Naive B cell (primary cell): ENCODE results near the gene PRSS50. TPM values are rescaled to one million over a fixed set of nuclear protein-coding genes. Genes with fewer than 3 reads are reported as not detected.

ENCODE experiments used
- ATAC-seq, 2 donors: fragments of 150-1000 bp; cut with Tn5 transposase; 2 replicates each; pipeline ENCODE4 v1.10.0; 2021; ENCODE audit warnings: low read depth in 2 of 2, mild to moderate bottlenecking in 2 of 2, moderate library complexity in 2 of 2
- DNase-seq: peaks from one replicate; pipeline ENCODE4 v3.0.0; 2022
- H3K27ac Mint-ChIP-seq, 6 donors: one replicate each; pipeline ENCODE4 v1.8.0; 2020 to 2022; ENCODE audit warnings: mild to moderate bottlenecking in 6 of 6, mixed read lengths in 6 of 6, moderate library complexity in 5 of 6, inconsistent platforms in 2 of 6
- H3K27me3 Mint-ChIP-seq, 3 donors: one replicate each; pipeline ENCODE4 v1.8.0; 2021 to 2022; ENCODE audit warnings: mixed read lengths in 3 of 3, mild to moderate bottlenecking in 1 of 3
- H3K36me3 Mint-ChIP-seq, 2 donors: one replicate each; pipeline ENCODE4 v1.8.0; 2020 to 2022; ENCODE audit warnings: mixed read lengths in 2 of 2, inconsistent platforms in 1 of 2, mild to moderate bottlenecking in 1 of 2
- H3K4me1 Mint-ChIP-seq, 3 donors: one replicate each; pipeline ENCODE4 v1.8.0; 2020 to 2022; ENCODE audit warnings: mixed read lengths in 3 of 3, inconsistent platforms in 1 of 3, mild to moderate bottlenecking in 1 of 3, moderate library complexity in 1 of 3
- H3K4me3 Mint-ChIP-seq, 8 donors: one replicate each; pipeline ENCODE4 v1.8.0; 2020 to 2022; ENCODE audit warnings: mild to moderate bottlenecking in 8 of 8, mixed read lengths in 8 of 8, moderate library complexity in 8 of 8, inconsistent platforms in 2 of 8
- H3K9me3 Mint-ChIP-seq, 7 donors: one replicate each; pipeline ENCODE4 v1.8.0; 2020 to 2022; ENCODE audit warnings: mixed read lengths in 7 of 7, mild to moderate bottlenecking in 5 of 7, inconsistent platforms in 2 of 7, moderate library complexity in 1 of 7
- polyA plus RNA-seq, 6 donors: library from polyadenylated mRNA; unstranded; fragments of 300-500 nt; fragmentation: Illumina TruSeq; gene quantifications; one replicate each; pipeline ENCODE4 v1.2.3, GENCODE V29; 2021; ENCODE audit warnings: low read depth in 6 of 6

Gene PRSS50
- polyA plus RNA-seq, 6 donors from 2014 or later, result not detected

DNA sequence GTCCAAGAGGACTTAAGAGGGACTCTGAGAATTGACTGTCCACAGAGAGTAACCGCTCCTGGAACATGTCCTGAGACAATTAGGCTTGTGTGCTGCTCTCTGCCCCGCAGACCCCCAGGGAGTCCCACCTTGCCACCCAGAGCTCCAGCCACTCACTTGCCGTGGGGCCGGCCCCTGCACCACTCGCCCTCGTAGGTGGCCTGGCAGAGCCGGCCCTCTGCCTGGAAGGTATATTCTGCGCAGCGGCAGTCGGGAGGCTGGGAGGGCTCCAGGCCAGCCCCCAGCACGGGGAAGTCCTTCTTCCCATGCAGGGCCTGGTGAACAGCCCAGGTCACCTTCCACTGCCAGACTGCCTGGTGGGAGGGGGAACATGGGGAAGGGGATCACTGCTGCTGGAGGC lies 34.7 kb downstream of the PRSS50 start:
- DNase-seq (no peak), ATAC-seq (no peak)
- no peak overlapping the region for H3K27ac Mint-ChIP-seq
- H3K4me3 Mint-ChIP-seq, result no peak overlapping the region
- peaks cover 0 to 8% (median 4%) of the 10 kb centered on the region in 3 donors for H3K27me3 Mint-ChIP-seq
- H3K4me1 Mint-ChIP-seq, result peaks cover 0 to 2% (median 0%) of the 10 kb centered on the region in 3 donors
- H3K36me3 Mint-ChIP-seq, result no peaks in the 10 kb centered on the region
- no peaks in the 10 kb centered on the region for H3K9me3 Mint-ChIP-seq

DNA sequence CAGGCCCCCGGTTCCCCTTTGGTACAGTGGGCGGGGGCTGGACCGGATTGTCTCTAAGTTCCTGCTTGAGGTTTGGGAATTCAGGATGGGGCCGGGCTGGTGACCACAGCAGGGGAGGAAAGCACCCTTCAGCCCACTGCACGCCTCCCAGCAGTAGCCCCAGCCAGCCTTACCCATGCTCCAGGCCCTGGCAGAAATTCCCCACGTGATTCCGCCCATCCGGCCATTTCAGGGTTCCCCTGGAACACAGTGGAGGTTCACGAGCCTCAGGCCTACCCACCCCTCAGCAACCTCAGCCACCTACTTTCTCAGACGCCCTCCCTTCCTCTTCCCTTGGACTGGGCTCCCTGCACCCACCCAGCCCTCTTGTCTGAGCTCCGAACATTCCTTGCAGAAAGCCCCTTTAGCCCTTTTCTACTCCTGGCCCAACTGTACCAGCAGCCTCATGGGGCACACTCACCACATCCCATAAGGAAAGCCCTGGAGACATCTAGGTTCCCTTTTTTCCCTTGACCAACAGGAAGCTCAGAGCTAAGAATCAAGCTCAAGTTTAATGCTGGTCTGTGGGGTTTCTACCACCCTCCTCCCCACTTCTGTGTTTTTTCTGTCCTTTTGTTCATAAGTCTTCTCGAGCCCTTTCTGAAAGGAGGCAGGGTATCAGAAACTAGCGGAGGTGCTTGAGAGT lies 35.7 kb downstream of the PRSS50 start:
- ATAC-seq (no peak), DNase-seq (no peak)
- Mint-ChIP-seq H3K27me3 (peaks cover 0 to 8% (median 4%) of the 10 kb centered on the region in 3 donors), H3K27ac (peak overlapping the region in 1 of 6 donors; percentile 32), H3K4me1 (peaks cover 0 to 2% (median 0%) of the 10 kb centered on the region in 3 donors), H3K36me3 (no peaks in the 10 kb centered on the region), H3K9me3 (no peaks in the 10 kb centered on the region), H3K4me3 (no peak overlapping the region)

DNA sequence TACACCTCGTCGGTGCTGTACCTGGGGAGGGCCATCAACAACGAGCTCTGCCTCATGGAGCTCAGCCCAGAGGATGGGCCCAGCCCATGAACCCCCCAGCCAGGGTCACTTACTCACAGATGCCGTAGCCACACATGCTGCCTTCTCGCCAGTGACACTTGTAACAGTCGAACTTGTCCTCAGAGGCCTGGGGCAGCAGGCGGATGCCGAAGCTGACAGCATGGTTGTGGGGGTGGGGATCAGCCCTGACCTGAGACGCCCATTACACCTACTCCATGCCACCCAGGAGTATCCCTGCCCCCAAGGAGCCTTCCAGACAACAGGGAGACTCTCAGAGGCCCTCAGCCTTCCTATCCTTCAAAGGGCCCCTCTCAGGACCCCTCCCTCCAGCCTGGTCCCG lies 36.3 kb downstream of the PRSS50 start:
- Mint-ChIP-seq H3K27me3 (peaks cover 0 to 8% (median 4%) of the 10 kb centered on the region in 3 donors), H3K4me3 (no peak overlapping the region), H3K4me1 (peaks cover 0 to 2% (median 0%) of the 10 kb centered on the region in 3 donors), H3K9me3 (no peaks in the 10 kb centered on the region), H3K36me3 (no peaks in the 10 kb centered on the region), H3K27ac (no peak overlapping the region)
- no peak for DNase-seq
- ATAC-seq, result no peak

DNA sequence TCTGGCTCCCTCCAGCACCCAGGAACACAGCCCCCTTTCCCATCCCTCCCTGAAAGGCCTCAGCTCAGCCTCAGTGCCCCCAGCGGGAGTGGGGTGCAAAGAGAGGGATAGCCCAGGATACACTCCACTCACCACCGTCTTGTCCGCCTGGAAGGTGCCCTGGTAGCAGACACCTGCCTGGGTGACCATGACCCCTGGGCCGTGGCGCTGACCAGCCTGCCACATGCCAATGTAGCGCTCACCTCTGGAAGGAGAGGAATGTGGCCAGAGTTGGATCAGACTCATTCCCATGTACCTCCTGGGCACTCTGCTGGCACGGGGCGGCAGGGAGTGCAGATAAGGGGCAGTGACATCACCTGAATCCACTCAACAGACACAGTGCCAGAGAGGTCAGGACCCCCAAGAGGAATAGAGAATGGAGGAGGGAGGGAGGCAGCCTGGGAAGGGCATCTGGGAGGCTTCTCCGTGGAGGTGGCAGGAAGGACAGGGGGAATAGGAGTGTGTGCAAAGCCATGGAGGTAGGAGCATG lies 37.3 kb downstream of the PRSS50 start:
- no peak for DNase-seq
- no peak for ATAC-seq
- no peak overlapping the region for H3K4me3 Mint-ChIP-seq
- peak overlapping the region in 1 of 6 donors; percentile 39 for H3K27ac Mint-ChIP-seq
- no peaks in the 10 kb centered on the region for H3K36me3 Mint-ChIP-seq
- H3K9me3 Mint-ChIP-seq, result no peaks in the 10 kb centered on the region
- peaks cover 0 to 8% (median 4%) of the 10 kb centered on the region in 3 donors for H3K27me3 Mint-ChIP-seq
- H3K4me1 Mint-ChIP-seq, result peaks cover 0 to 2% (median 0%) of the 10 kb centered on the region in 3 donors

DNA sequence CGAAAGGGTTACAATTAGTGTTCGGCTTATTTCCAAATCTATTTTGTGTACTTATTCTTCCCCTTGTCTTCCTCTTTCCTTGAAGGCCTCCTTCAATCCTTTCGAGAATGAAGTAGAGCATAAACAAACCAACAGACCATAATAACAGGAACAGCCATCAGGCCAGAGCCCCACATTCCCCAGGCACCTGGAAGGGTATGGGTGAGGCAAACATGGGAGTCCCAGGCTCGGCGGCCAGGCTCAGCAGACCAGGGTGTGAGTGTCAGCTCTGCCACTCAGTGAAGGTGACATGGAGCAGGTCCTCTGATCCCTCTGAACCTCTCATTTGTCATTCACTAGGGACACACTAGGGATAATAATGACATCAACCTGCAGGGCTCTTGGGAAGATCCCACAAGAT lies 38.0 kb downstream of the PRSS50 start:
- Mint-ChIP-seq H3K27me3 (peaks cover 0 to 8% (median 4%) of the 10 kb centered on the region in 3 donors), H3K9me3 (no peaks in the 10 kb centered on the region), H3K27ac (peak overlapping the region in 2 of 6 donors; percentile 47 to 65), H3K4me1 (peaks cover 0 to 2% (median 0%) of the 10 kb centered on the region in 3 donors), H3K4me3 (no peak overlapping the region), H3K36me3 (no peaks in the 10 kb centered on the region)
- DNase-seq (no peak), ATAC-seq (no peak)

DNA sequence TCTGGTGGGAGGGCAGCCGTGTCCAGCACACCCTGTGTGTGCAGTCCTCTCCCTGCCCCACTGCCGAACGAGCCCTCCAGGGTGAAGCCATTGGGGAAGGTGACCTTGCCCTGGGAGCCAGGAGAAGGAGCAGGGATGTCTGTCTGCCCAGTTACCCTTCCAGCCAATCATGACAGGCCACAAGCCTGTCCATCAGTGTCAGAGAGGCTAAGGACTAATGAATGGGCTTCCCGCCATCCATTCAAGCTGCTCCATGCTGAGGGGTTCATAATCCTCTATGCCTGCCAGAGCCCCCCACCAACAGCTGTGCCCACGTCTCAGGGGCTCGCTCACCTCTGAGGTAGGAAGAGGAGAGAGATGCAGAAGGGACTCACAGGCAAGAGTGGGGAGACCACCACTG lies 39.4 kb downstream of the PRSS50 start:
- Mint-ChIP-seq H3K27ac (no peak overlapping the region), H3K9me3 (no peaks in the 10 kb centered on the region), H3K36me3 (no peaks in the 10 kb centered on the region), H3K4me3 (no peak overlapping the region), H3K27me3 (peaks cover 0 to 14% (median 10%) of the 10 kb centered on the region in 3 donors), H3K4me1 (peaks cover 0 to 2% (median 0%) of the 10 kb centered on the region in 3 donors)
- DNase-seq, result no peak
- no peak for ATAC-seq

DNA sequence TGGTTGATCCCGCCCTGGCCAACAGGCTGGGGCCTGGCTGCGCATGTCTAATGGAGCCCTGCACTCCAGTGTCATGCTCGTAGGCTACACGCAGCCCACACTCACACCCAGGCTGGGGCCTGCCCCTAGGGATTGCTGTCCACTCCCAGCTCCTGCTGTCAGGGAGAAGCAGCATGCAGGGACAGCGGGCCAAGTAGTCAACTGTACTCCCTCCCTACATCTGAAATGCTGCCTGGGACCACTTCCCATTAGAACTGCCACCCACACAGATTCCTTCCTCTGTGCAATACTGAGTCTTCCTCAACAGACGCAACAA lies 40.3 kb downstream of the PRSS50 start:
- Mint-ChIP-seq H3K4me3 (no peak overlapping the region), H3K36me3 (no peaks in the 10 kb centered on the region), H3K4me1 (peaks cover 0 to 2% (median 0%) of the 10 kb centered on the region in 3 donors), H3K27ac (no peak overlapping the region), H3K27me3 (peaks cover 0 to 15% (median 11%) of the 10 kb centered on the region in 3 donors), H3K9me3 (no peaks in the 10 kb centered on the region)
- DNase-seq (no peak), ATAC-seq (no peak)

DNA sequence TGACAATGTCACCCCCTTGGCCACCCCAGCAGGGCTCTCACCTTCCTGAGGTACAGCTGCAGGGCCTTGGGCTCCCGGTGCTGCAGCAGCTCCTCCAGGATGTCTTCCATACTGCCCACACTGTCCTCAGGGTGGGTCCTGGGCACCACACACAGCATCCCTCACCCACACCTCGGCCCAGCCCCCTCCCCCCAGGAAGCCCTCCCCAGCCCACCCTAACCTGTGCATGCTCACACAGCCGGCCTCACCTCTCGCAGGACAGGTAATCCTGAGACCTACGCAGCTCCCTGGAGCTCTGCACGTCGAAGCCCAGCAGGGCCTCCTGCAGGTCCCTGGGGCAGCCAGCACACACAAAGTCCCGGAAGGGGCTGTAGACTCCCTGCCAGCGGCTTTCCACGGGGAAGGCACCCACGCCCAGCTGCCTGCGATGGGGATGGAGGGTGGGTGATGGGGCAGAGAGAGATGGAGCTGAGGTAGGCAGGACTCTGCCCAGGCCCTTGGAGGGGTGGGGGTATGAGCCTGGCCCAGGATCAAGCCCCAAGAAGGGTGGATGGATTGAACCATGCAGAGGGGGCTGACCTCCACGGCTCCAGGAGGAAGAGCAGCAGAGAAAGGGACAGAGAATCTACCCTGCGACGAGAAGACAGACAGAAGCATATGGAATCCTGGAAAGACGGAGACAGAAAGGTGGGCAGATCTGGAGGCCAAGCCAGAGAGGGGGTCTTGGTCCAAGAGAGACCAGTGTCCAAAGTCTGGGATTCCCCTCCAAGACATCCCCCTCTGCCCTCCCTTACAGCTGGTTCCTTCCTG lies 40.9 kb downstream of the PRSS50 start:
- H3K27me3 Mint-ChIP-seq, result peaks cover 0 to 15% (median 11%) of the 10 kb centered on the region in 3 donors
- H3K27ac Mint-ChIP-seq, result no peak overlapping the region
- H3K4me1 Mint-ChIP-seq, result no peaks in the 10 kb centered on the region
- no peaks in the 10 kb centered on the region for H3K9me3 Mint-ChIP-seq
- no peak for ATAC-seq
- DNase-seq, result no peak
- peak overlapping the region in 1 of 8 donors; percentile 35 for H3K4me3 Mint-ChIP-seq
- no peaks in the 10 kb centered on the region for H3K36me3 Mint-ChIP-seq

DNA sequence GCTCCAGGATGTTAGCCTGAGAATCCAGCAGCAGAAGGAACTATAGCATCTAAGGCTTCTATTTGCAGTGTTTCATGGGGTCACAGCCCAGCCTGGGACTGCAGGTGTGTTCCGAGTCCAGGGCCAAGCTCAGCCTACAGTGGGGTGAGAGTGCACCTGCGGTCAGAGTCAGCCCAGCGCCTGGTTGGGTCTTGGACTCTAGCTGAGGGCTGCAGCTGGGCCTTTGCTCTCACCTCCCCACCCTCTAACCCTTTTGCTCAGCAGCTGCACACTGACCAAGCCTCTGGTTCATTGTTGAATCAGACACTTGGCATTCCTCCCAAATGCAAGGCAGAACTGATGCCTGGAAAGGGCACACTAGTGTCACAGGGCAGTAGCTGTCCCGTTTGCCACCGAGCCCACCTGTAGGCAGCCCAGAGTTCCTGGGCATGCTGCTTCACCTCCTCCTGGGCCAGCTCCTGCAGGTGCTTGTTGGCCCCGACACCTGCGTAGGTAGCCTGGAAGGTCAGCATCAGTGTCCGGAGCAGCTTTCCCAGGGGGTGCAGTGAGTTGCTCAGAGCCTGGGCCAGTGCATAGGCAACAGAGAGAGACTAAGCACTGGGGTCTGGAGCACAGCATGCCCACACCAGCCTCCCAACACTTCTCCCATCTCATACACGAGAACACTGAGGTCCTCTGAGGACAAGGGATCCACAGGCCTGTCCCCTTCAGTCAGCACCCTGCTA lies 41.7 kb downstream of the PRSS50 start:
- Mint-ChIP-seq H3K27me3 (peaks cover 0 to 15% (median 11%) of the 10 kb centered on the region in 3 donors), H3K4me3 (no peak overlapping the region), H3K4me1 (no peaks in the 10 kb centered on the region), H3K9me3 (no peaks in the 10 kb centered on the region), H3K27ac (no peak overlapping the region), H3K36me3 (no peaks in the 10 kb centered on the region)
- no peak for DNase-seq
- ATAC-seq, result no peak

DNA sequence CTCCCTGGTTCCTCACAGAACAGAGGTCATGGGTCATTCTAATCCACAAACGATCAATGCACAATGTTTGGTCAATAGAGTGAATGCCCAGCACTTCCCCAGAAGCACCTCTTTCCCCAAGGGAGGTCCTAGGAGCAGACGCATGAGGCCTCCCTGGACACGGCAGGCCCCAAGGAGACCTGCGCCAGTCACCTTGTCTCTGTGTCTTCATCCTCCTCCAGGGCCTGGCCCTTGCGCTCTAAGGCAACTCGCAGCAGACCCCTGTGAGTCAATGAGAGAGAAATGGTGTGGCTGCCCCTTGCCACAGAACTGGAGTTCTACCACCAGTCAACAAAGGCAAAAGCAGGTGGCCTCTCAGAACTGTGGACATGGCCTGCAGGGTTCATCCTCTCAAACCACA lies 42.2 kb downstream of the PRSS50 start:
- Mint-ChIP-seq H3K4me3 (no peak overlapping the region), H3K36me3 (no peaks in the 10 kb centered on the region), H3K9me3 (no peaks in the 10 kb centered on the region), H3K27me3 (peaks cover 0 to 11% (median 10%) of the 10 kb centered on the region in 3 donors), H3K27ac (no peak overlapping the region), H3K4me1 (no peaks in the 10 kb centered on the region)
- ATAC-seq (no peak), DNase-seq (no peak)

DNA sequence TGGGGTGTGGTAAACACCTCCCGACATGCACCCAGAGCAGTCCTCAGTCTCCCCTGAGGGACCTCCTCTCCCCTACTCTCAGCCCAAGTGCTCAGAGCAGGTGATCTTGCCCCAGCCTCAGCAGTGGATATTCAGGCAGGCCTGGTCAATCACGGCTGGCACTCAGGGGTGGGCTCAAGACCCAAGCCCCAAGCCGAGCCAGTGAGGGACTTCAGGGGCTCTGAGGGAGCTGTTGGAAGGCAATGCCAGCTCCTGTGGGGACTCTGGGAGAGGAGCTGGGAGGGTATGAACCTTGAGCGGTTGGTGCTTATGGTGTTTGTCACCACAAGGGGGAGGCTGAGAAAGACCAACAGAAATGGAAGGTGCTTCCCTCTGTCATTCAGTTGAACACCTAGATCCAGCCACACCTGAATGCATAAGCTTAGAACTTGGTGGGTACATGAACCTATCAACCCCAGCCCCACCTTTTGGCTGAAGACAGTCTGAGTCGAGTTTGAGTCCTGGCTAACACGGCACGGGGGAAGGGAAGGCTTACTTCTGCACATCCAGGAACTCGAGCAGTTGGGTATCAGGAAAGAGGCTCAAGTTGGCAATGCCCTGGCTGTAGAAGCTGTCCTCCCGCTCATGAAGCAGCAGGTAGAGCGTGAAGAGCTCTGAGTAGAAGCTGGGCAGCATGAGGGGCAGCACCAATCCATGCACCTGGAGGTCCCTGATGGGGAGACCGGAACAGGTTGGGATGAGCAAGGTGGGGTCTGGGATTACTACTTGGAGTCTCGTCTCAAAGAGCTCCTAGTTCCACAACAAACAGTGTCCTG lies 43.4 kb downstream of the PRSS50 start:
- no peaks in the 10 kb centered on the region for H3K4me1 Mint-ChIP-seq
- DNase-seq, result no peak
- peaks cover 0 to 7% (median 6%) of the 10 kb centered on the region in 3 donors for H3K27me3 Mint-ChIP-seq
- H3K9me3 Mint-ChIP-seq, result no peaks in the 10 kb centered on the region
- H3K4me3 Mint-ChIP-seq, result no peak overlapping the region
- H3K27ac Mint-ChIP-seq, result peak overlapping the region in 1 of 6 donors; percentile 52
- ATAC-seq, result no peak
- no peaks in the 10 kb centered on the region for H3K36me3 Mint-ChIP-seq

DNA sequence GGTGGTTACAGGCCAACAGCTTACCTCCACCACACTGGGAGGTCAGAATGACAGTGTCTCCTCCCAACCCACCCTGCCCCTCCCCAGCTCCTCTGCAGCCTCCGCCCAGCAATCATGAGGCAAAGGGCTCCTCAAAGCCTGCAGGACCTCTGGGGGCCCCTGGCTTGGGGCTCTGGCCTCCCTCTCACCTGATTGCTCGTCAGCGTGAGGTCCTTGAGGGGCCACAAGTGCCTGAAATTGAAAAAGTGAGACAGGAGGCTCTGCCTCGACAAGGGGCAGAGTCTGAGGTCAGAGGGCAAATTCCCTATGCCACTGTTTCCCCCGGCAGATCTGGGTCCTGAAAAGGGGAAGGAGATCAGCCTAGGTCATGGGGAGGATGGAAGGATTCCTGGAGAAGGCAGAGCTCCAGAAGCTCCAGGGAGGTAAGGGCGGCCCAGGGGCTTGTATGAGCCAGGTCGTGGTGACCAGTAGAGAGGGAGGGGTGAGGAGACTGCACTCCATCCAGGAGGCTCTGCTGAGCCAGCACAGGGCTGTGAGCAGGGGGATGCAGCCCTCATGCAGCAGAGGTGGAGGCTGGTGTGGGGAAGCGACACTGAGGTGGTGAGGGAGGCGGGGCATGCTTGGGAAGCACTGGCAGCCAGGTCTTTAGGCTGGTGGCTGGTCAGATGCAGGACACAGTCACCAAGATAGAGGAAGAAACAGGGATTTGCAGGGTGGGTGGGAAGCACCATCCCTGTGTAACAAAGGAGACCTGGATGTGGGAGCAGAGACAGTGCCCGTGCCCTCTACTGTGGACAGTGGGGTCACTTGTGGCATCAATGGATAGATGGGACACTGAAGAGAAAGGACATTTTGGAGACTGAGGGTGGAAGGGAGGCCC lies 44.3 kb downstream of the PRSS50 start:
- Mint-ChIP-seq H3K4me1 (no peaks in the 10 kb centered on the region), H3K27ac (peak overlapping the region in 1 of 6 donors; percentile 75), H3K4me3 (no peak overlapping the region), H3K9me3 (no peaks in the 10 kb centered on the region), H3K27me3 (peaks cover 0 to 7% (median 6%) of the 10 kb centered on the region in 3 donors), H3K36me3 (no peaks in the 10 kb centered on the region)
- no peak for DNase-seq
- ATAC-seq, result no peak
